HG03469 (cell line): Measurements from ENCODE around the gene TSPAN18.

ENCODE experiments used
- ATAC-seq: cut with Tn5 transposase; IDR thresholded peaks from one replicate; pipeline ENCODE4 v1.9.1; 2021; ENCODE audit warnings: mild to moderate bottlenecking, moderate library complexity, moderate number of reproducible peaks; ENCODE audit not compliant: unreplicated experiment

TSPAN18 gene

GRCh38 chr11:44880511-44880910, 153.7 kb downstream of the TSPAN18 start:
- ATAC-seq, result no peak

- ATAC-seq, result no peak
Measured at GRCh38 chr11:44880953-44881352, 154.2 kb downstream of the TSPAN18 start.

GRCh38 chr11:44883277-44883676, 156.5 kb downstream of the TSPAN18 start:
- no peak for ATAC-seq

- ATAC-seq, result no peak
Measured at GRCh38 chr11:44884056-44884455, 157.3 kb downstream of the TSPAN18 start.

GRCh38 chr11:44885065-44885810, 158.5 kb downstream of the TSPAN18 start:
- ATAC-seq, result no peak

GRCh38 chr11:44885919-44886789, 159.4 kb downstream of the TSPAN18 start:
- ATAC-seq, result no peak

GRCh38 chr11:44886790-44887140, 160.0 kb downstream of the TSPAN18 start:
- no peak for ATAC-seq

GRCh38 chr11:44887636-44888035, 160.9 kb downstream of the TSPAN18 start:
- no peak for ATAC-seq

GRCh38 chr11:44889266-44889665, 162.5 kb downstream of the TSPAN18 start:
- ATAC-seq, result no peak

GRCh38 chr11:44892843-44893242, 166.1 kb downstream of the TSPAN18 start:
- no peak for ATAC-seq

- ATAC-seq, result no peak
Measured at GRCh38 chr11:44893308-44893822, 166.6 kb downstream of the TSPAN18 start.

GRCh38 chr11:44893846-44894617, 167.3 kb downstream of the TSPAN18 start:
- no peak for ATAC-seq

GRCh38 chr11:44899959-44900358, 173.2 kb downstream of the TSPAN18 start:
- ATAC-seq, result no peak

GRCh38 chr11:44901120-44901633, 174.4 kb downstream of the TSPAN18 start:
- no peak for ATAC-seq

- no peak for ATAC-seq
Measured at GRCh38 chr11:44901786-44902185, 175.0 kb downstream of the TSPAN18 start.

GRCh38 chr11:44903035-44903434, 176.3 kb downstream of the TSPAN18 start:
- no peak for ATAC-seq

GRCh38 chr11:44903518-44903917, 176.8 kb downstream of the TSPAN18 start:
- ATAC-seq, result no peak

- no peak for ATAC-seq
Measured at GRCh38 chr11:44904261-44905020, 177.7 kb downstream of the TSPAN18 start.

- no peak for ATAC-seq
Measured at GRCh38 chr11:44905131-44905866, 178.5 kb downstream of the TSPAN18 start.
